AG04449 (cell line): ENCODE results near the gene MRPL36.

Source experiments
- CTCF ChIA-PET: fragments of 350-600 bp; formaldehyde crosslinking; extraction: SDS; loops from one replicate; lab custom pipeline; 2021; ENCODE audit warnings: antibody characterized with exemption; lab: Yijun Ruan, JAX
- POLR2A ChIA-PET: fragments of 400-600, 350-600 bp; formaldehyde crosslinking; extraction: SDS; loops from one replicate; lab custom pipeline; 2020; ENCODE audit warnings: antibody characterized with exemption, inconsistent platforms; lab: Yijun Ruan, JAX
- DNase-seq: peaks from one replicate; pipeline ENCODE4 v3.0.0-alpha.2; 2010; ENCODE audit warnings: low read depth, low spot score
- H3K4me3 ChIP-seq: 2 replicates; pipeline ENCODE4 v1.5.1; 2011; ENCODE audit warnings: low read depth, mild to moderate bottlenecking, control low read depth, low read length
- TF ChIP-seq, protein P1 (sequence below): IDR thresholded peaks from one replicate; pipeline ENCODE4 v1.5.1; 2011; ENCODE audit warnings: mild to moderate bottlenecking, moderate library complexity, low read length, control low read depth, inconsistent platforms; ENCODE audit not compliant: insufficient read depth; ENCODE audit errors: missing control alignments

MRPL36 gene

DNA sequence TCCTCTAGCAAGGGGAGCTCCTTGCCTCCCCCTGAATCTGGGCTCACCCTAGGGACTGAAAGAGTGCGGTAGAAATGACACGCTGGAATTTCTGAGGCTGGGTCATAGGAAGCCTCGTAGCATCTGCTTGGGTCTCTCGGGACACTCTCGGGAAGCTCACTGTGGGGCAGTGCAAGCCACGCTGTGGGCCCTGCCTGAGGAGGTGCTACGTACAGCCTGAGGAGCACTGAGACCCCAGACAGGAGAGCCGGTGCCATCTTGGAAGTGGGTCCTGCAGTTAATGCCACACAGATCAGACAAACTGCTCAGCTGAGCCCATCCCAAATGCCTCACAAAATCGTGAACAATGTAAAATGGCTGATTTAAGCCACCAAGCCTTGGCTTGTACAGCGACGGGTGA lies 1.8 kb downstream of the MRPL36 start:
- TF ChIP-seq, protein P1, sequence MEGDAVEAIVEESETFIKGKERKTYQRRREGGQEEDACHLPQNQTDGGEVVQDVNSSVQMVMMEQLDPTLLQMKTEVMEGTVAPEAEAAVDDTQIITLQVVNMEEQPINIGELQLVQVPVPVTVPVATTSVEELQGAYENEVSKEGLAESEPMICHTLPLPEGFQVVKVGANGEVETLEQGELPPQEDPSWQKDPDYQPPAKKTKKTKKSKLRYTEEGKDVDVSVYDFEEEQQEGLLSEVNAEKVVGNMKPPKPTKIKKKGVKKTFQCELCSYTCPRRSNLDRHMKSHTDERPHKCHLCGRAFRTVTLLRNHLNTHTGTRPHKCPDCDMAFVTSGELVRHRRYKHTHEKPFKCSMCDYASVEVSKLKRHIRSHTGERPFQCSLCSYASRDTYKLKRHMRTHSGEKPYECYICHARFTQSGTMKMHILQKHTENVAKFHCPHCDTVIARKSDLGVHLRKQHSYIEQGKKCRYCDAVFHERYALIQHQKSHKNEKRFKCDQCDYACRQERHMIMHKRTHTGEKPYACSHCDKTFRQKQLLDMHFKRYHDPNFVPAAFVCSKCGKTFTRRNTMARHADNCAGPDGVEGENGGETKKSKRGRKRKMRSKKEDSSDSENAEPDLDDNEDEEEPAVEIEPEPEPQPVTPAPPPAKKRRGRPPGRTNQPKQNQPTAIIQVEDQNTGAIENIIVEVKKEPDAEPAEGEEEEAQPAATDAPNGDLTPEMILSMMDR, result no peak
- POLR2A ChIA-PET, result no interaction called here
- CTCF ChIA-PET, result interaction anchor here (1.4 to 2.0 kb wide), 2 partner anchors 25 to 34 kb away, joined by 4 to 6 read pairs; no protein-coding TSS in a partner anchor
- no peak overlapping the region for H3K4me3 ChIP-seq
- no peak for DNase-seq

DNA sequence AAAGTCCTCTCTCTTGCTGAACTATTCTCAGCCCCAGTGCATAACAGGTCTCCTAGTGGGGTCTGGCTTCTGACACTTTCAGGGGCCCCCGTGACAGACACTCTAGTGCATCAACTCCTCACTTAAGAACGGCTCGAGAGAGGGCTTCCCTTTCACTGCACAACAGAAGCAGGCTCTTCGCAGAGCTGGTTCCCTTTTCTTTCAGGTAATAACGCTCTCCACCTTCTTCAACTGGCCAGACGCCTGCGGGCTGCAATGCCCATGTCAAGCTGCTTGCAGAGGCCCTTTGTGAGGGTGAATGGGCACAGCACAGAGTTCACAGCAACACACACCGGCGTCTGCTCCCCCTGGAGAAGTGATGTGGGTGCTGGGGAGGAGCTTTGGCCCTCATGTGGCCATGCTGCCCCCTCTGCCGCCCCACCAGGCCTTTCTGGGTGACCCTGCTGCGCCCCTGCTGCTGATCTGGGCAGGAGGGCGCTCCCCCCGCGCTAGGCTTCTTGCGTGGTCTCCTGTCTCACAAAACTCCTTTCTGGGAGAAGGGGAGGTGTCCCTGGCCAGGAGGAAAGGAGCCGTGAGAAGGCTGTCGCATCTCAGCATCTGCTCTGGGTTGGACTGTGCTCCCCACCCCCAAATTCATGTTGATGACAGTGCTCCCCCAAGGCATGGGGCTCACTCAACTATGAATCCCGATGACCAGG lies 2.4 kb downstream of the MRPL36 start:
- ChIA-PET POLR2A (no interaction called here), CTCF (interaction anchor here (1.4 to 2.0 kb wide), 2 partner anchors 24 to 33 kb away, joined by 4 to 6 read pairs; no protein-coding TSS in a partner anchor)
- no peak overlapping the region for H3K4me3 ChIP-seq
- TF ChIP-seq, protein P1, result no peak
- no peak for DNase-seq

DNA sequence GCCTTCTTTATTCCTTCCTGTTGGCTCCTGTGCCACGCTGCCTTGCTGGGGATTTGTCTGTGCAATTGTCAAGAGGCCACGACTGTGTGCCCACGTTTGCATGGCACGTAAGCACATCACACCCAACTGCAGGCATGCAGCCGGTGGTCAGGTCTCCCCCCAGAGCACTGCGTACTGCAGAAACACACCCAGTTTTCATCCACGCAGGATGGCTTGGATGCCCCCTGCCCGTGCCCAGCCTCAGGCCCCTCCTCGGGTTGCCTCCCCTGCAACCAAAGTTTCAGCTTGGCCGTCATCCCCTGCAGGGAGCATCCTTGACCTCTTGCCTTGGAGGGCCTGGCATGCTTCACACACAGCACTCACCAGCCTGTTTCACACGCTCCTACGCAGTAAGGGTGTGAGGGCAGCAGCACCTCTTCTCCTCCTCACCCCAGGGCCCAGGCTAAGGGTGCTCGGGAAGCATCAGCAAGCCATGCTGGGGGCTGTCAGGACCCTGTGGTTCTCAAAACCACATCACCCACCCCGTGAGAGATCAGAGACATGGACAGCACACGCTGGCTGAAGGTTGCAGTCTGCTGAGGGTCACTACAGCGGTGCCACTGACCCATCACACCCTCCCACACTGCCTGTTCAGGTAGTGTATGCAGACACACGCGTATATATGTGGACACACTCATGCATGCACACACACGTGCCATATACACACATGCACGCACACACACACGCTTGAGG lies 3.1 kb downstream of the MRPL36 start:
- ChIA-PET CTCF (no interaction called here), POLR2A (no interaction called here)
- H3K4me3 ChIP-seq, result no peak overlapping the region
- TF ChIP-seq, protein P1, result no peak
- no peak for DNase-seq

DNA sequence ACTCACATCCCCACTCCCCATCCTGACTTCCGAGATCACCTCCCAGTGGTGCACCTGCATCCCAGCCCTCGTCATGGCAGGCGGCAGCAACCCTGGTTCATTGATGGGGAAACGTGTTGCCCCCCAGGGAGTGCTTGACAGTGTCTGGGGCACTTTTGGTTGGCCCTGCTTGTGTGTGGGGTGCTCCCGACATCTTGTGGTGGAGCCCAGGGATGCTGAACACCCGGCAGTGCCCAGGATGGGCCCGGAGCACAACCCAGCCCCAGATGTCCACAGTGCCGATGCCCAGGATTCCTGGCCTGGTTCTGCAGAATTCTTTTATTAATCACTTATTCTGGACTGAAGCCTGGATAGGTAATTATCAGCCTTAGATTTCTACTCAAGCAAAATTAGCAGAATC lies 3.7 kb downstream of the MRPL36 start:
- DNase-seq, result no peak
- H3K4me3 ChIP-seq, result no peak overlapping the region
- TF ChIP-seq, protein P1, result no peak
- POLR2A ChIA-PET, result no interaction called here
- CTCF ChIA-PET, result no interaction called here

DNA sequence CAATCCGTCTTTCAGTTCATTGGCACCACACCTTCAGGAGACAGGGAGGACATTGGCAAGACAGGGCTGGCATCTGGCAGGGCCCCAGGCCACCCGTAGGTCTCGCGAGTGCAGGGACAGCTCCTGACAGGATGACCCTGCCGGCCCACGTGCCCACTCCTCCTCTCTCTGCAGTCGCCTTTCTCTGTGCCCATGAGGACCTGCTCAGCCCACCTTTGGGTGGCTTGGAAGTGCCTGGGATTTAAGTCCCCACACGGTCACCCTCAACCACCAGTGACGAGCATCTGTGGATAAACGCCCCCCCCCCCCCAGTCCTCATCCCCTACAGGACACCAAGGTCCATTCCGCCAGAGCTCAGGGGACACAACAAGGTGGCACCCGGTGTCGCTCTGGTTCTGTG lies 4.1 kb downstream of the MRPL36 start:
- POLR2A ChIA-PET, result no interaction called here
- CTCF ChIA-PET, result no interaction called here
- no peak overlapping the region for H3K4me3 ChIP-seq
- TF ChIP-seq, protein P1, result no peak
- DNase-seq, result no peak

DNA sequence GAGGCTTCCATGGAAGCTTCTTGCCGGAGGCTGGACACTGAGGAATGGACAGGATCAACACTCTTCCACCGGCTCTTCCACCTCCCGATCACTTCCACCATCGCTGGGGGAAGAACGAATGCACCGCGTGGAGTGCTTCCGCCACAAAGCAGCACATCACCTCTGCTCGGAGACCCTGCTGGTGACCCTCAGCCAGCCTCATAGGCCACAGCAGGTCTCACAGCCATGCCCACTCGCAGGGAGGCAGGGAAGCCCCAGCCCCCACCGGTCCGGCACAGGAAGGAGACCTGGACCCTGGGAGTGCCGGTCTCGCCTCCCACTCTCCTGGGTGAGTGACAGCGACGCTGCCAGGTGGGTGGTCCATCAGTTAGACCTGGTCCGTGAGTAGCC lies 4.7 kb downstream of the MRPL36 start:
- ChIA-PET POLR2A (no interaction called here), CTCF (no interaction called here)
- no peak for DNase-seq
- TF ChIP-seq, protein P1, result no peak
- no peak overlapping the region for H3K4me3 ChIP-seq
